Activated T-cell treated with anti-CD3 and anti-CD28 coated beads, Interleukin-2, amount 50 U/mL, for 72 hours (primary cell): Measurements from ENCODE around the gene UBASH3A. TPM values are rescaled to one million over a fixed set of nuclear protein-coding genes. Genes with fewer than 3 reads are reported as not detected.
A peak's percentile ranks its signal among the peaks of the same experiment; 100 is the strongest.

Experiments
- ATAC-seq, 2 donors: fragments of 150-1000 bp; cut with Tn5 transposase; replicated peaks in 1 of 2; 2 replicates each; pipeline ENCODE4 v1.10.0; 2021; ENCODE audit warnings: moderate library complexity in 2 of 2, mild to moderate bottlenecking in 1 of 2
- DNase-seq, 2 donors: peaks; one replicate each; pipeline ENCODE4 v3.0.0; 2021 to 2022; ENCODE audit warnings: mixed read lengths in 1 of 2
- H3K27ac Mint-ChIP-seq: one replicate; pipeline ENCODE4 v1.8.0; 2022; ENCODE audit warnings: mild to moderate bottlenecking, moderate library complexity, mixed read lengths
- H3K27me3 Mint-ChIP-seq: one replicate; pipeline ENCODE4 v1.8.0; 2022; ENCODE audit warnings: low read depth, mixed read lengths
- H3K36me3 Mint-ChIP-seq, 2 donors: one replicate each; pipeline ENCODE4 v1.8.0; 2022; ENCODE audit warnings: mixed read lengths in 2 of 2, mild to moderate bottlenecking in 1 of 2; ENCODE audit not compliant: insufficient read depth in 2 of 2
- H3K4me1 Mint-ChIP-seq: one replicate; pipeline ENCODE4 v1.8.0; 2022; ENCODE audit warnings: low read depth, mixed read lengths
- H3K4me3 Mint-ChIP-seq, 2 donors: one replicate each; pipeline ENCODE4 v1.8.0; 2022; ENCODE audit warnings: mild to moderate bottlenecking in 2 of 2, mixed read lengths in 2 of 2, moderate library complexity in 2 of 2
- H3K9me3 Mint-ChIP-seq, 2 donors: one replicate each; pipeline ENCODE4 v1.8.0; 2022; ENCODE audit warnings: mixed read lengths in 2 of 2
- total RNA-seq, 2 donors: library from RNA; stranded (reverse); gene quantifications; one replicate each; pipeline ENCODE4 v1.2.3, GENCODE V29; 2022

Gene UBASH3A
- total RNA-seq, 2 donors from 2014 or later: 54.5 to 57.4 TPM

DNA sequence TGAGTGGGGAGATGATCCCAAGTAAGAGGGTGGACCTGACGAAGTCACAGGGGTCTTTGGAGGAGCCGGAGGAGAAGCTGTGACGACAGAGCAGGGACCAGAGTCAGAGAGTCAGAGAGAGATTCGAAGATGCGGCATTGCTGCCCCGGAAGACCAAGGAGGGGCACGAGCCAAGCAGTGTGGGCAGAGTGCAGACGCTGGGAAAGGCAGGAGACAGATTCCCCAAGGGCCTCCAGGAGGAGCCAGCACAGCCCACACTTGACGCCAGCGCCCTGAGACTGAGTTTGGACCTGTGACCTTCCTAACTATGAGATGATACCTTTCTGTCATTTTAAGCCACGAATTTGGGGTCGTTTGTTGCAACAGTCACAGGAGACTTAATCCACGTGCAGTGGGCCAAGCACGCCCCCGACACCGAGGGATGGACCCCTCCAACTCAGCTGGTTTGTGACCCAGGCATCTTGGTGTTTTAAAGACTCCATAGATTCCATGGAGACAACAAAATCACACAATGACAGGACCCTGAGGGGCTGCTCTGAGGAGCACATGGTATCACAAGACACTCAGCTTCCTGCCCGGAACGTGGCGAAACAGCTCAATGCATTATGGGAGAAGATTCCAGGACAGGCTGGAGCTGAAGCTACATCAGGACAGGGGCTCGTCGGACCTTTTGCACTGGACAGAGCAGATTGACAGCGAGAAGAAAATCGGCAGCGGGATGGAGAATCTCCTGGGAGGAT, 26.3 kb upstream of the UBASH3A start:
- Mint-ChIP-seq H3K27ac (peak overlapping the region; percentile 48), H3K4me3 (no peak overlapping the region), H3K4me1 (peaks cover 37% of the 10 kb centered on the region), H3K9me3 (peaks cover 4 to 9% of the 10 kb centered on the region in 2 donors), H3K36me3 (peaks cover 16 to 20% of the 10 kb centered on the region in 2 donors), H3K27me3 (no peaks in the 10 kb centered on the region)
- DNase-seq (no peak), ATAC-seq (no peak)

DNA sequence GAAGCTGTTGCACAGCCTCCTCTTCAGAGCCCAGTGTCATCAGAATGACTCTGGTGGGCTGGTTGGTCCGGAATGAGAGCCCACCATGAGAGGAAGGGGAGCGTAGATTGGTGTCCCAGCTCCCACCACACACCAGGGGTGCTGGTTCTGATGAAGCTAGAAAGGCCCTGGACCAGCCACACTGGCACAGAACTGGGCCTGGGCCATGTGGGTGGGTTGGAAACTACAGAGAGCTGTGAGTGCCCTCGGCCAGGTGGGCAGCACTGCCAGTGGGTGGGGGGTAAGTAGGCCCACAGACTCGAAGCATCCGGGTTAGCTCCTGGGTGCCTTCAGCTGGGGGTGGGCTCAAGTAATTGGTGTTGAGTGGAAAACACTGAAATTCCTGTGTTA, 25.8 kb upstream of the UBASH3A start:
- no peaks in the 10 kb centered on the region for H3K27me3 Mint-ChIP-seq
- H3K36me3 Mint-ChIP-seq: peaks cover 20 to 21% of the 10 kb centered on the region in 2 donors
- H3K9me3 Mint-ChIP-seq: peaks cover 7 to 13% of the 10 kb centered on the region in 2 donors
- H3K4me1 Mint-ChIP-seq: peaks cover 31% of the 10 kb centered on the region
- DNase-seq (no peak), ATAC-seq (no peak)
- no peak overlapping the region for H3K4me3 Mint-ChIP-seq
- H3K27ac Mint-ChIP-seq: peak overlapping the region; percentile 48

DNA sequence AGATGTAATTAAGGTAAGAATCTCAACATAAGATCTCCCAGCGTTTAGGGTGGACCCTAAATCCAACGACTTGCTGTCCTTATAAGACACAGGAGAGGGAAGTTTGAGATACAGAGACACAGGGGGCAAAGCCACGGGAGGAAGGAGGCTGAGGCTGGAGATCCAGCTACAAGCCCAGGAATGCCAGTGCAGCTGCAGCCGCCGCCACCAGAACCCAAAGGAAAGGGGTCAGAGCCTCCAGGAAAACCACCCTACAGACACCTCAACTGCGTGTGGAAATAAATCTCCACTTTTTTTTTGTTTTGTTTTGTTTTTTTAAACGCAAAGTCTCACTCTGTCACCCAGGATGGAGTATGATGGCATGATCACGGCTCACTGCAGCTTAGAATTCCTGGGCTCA, 25.3 kb upstream of the UBASH3A start:
- Mint-ChIP-seq H3K27me3 (no peaks in the 10 kb centered on the region), H3K4me1 (peaks cover 26% of the 10 kb centered on the region), H3K36me3 (peaks cover 18 to 21% of the 10 kb centered on the region in 2 donors), H3K9me3 (peaks cover 7 to 13% of the 10 kb centered on the region in 2 donors), H3K4me3 (no peak overlapping the region), H3K27ac (no peak overlapping the region)
- DNase-seq (no peak), ATAC-seq (no peak)

DNA sequence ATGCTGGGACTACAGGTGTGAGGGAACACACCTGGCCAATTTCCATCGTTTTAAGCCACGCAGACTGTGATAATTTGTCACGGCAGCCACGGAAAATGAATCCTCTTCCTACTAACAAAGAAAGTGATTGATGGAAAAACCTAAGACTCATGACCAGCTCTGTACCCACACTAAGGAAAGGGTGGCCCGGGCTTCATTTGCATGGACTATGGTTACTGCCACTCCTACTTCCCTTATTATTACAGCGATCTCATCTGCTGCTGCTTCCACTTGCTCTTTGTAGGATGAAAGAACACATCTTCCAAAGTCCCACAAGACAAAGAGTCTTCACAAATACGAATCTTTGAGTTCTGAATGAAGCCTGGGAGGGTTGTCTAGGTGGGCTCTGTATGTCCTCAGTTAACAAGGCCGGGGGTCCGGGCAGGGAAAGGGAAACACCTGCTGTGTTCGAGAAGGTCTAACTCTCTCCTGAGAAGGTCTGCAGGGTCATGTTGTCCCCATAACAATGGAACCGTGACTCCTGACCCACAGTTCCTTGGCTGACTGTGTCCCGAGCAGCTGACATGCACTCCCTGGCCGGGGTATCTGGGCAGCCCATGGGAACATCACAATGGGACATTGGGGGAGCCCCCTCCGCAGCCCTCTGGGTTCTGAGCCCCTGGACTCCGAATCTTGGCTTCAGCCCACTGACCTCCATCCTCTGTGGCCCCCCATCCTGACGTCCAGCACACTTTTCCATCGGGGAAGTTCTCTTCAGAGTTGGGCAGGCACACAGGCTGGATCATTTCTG, 24.1 kb upstream of the UBASH3A start:
- ATAC-seq (no peak), DNase-seq (no peak)
- Mint-ChIP-seq H3K4me1 (peaks cover 14% of the 10 kb centered on the region), H3K36me3 (peaks cover 18 to 21% of the 10 kb centered on the region in 2 donors), H3K4me3 (no peak overlapping the region), H3K27me3 (no peaks in the 10 kb centered on the region), H3K27ac (no peak overlapping the region), H3K9me3 (peaks cover 7 to 13% of the 10 kb centered on the region in 2 donors)

DNA sequence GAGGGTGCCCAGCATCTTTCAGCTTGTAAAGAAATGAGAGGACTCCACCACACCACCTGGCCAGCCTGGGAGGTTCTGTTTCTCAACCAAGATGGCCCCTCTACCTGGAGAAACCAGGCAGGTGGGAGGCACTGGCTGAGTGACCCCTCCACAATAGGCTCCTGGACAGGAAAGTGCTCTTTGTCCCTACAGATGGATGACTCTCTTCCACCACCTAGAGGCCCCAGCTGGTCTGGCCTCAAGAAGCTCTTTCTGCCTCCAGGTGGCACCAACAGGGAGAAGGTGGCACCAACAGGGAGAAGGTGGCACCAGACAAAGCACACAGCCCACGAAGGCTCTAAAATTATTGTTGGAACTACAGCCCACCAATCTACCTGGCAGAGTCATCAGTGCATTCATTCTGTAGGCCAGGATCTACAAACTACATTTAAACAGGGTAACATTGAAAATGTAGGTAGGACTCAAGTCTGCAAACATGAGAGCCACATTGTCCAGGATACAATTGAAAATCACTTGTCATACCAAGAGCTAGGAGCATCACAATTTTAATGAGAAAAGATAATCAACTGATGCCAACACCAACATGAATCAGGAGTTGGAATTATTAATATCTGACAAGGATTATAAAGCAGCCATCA, 22.2 kb upstream of the UBASH3A start:
- H3K4me1 Mint-ChIP-seq: peaks cover 23% of the 10 kb centered on the region
- DNase-seq (peak; percentile 45 to 46), ATAC-seq (peak; percentile 66 to 72)
- peaks cover 7 to 13% of the 10 kb centered on the region in 2 donors for H3K9me3 Mint-ChIP-seq
- H3K27ac Mint-ChIP-seq: no peak overlapping the region
- H3K36me3 Mint-ChIP-seq: peaks cover 23 to 26% of the 10 kb centered on the region in 2 donors
- no peak overlapping the region for H3K4me3 Mint-ChIP-seq
- H3K27me3 Mint-ChIP-seq: no peaks in the 10 kb centered on the region

DNA sequence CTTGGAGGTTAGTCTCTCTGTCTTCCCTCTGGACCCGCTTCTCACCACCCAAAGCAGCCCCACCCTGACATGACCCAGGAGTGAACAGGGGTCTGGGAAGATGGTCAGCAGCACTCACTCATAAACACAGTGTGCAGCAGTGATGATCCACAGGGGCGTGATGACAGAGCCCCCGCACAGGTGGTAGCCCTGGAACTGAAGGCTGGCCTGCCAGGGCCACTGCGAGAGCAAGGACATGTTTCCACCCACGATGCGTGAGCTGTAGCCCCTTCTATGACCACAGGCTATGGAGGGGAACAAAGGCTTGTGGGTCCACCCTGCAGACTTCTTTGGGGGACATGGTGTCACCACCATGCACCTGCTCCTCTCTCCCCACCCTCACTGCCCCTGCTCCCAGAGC, 20.8 kb upstream of the UBASH3A start:
- no peak overlapping the region for H3K27ac Mint-ChIP-seq
- ATAC-seq (no peak), DNase-seq (no peak)
- H3K27me3 Mint-ChIP-seq: no peaks in the 10 kb centered on the region
- H3K4me3 Mint-ChIP-seq: no peak overlapping the region
- H3K4me1 Mint-ChIP-seq: peaks cover 37% of the 10 kb centered on the region
- H3K36me3 Mint-ChIP-seq: peaks cover 24 to 30% of the 10 kb centered on the region in 2 donors
- peaks cover 7 to 13% of the 10 kb centered on the region in 2 donors for H3K9me3 Mint-ChIP-seq

DNA sequence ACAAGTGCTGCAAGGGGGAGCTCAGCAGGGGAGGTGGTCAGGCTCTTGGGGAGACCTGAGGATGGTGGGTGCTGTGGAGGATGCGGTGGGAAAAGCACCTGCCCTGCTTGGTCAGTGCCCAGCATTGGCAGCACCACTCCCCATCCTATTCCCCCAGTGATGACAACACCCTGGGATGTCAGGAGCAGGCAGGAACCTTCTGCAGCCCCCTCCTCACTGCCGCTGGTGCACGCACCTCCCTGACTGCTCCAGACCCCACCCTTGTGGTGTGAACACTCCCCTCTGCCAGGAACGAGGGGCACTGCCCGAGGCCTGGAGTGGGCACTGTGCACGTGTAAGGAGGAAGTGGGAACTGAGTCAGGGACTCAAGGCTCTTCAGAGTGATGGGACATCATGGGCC, 20.4 kb upstream of the UBASH3A start:
- H3K4me1 Mint-ChIP-seq: peaks cover 41% of the 10 kb centered on the region
- H3K9me3 Mint-ChIP-seq: peaks cover 7 to 13% of the 10 kb centered on the region in 2 donors
- H3K27ac Mint-ChIP-seq: no peak overlapping the region
- peaks cover 26 to 34% of the 10 kb centered on the region in 2 donors for H3K36me3 Mint-ChIP-seq
- no peak overlapping the region for H3K4me3 Mint-ChIP-seq
- ATAC-seq (no peak), DNase-seq (no peak)
- no peaks in the 10 kb centered on the region for H3K27me3 Mint-ChIP-seq

DNA sequence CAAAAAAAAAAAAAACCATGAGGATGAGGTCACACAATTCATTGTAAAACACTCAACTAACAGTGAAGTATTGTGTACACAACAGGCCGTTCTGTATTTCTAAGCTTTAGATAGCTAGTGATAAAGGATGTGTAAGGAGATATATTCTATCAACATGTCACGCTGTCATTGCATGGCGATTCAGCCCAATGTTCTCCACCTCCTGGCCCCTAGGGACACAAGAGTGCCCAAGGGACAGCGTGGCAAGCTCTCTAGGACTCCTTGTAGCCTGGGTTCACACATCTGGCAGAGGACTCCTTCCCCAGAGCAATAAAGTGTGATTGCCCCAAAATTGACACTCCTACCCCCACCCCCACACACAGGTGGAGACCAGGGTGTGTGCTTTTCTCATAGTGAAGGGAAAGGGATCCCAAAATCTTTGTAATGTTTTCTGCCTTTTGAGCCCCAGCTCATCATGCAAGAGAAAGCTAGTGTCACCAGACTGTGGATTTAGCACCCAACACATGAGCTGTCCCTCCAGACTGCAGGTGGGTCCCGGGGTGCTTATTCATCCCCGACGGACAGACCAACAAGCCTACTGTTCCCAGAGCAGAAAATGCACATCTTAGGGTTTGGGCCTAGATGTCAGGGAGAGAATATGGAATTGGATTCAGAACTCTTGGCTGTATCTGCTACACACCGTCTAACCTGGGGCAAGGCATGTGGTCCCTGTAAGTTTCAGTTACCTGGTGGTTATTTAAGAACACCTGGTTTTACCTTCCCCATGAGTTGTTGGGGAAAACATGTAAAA, 19.4 kb upstream of the UBASH3A start:
- Mint-ChIP-seq H3K4me3 (no peak overlapping the region), H3K9me3 (peaks cover 7 to 13% of the 10 kb centered on the region in 2 donors), H3K4me1 (peaks cover 52% of the 10 kb centered on the region), H3K27me3 (no peaks in the 10 kb centered on the region), H3K27ac (no peak overlapping the region), H3K36me3 (peaks cover 29 to 40% of the 10 kb centered on the region in 2 donors)
- DNase-seq (no peak), ATAC-seq (no peak)

DNA sequence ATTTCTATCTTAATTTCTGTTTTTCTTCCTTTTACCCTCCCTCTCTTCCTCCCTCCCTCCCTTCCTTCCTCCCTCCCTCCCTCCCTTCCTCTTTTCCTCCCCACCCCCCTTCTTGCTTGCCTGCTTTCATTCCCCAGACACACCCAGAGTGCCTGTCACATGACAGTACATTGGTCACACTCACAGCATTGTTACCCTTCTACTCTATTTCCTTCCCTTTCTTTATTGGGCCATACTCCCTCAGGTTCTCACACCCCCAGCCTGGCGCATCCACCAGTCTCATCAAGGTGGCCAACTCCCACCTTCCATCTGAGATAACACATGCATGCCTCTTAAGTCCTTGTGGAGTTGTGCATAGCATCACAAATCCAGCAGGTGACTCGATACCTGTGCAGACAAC, 18.7 kb upstream of the UBASH3A start:
- peaks cover 7 to 13% of the 10 kb centered on the region in 2 donors for H3K9me3 Mint-ChIP-seq
- no peak overlapping the region for H3K4me3 Mint-ChIP-seq
- peaks cover 29 to 45% of the 10 kb centered on the region in 2 donors for H3K36me3 Mint-ChIP-seq
- peaks cover 58% of the 10 kb centered on the region for H3K4me1 Mint-ChIP-seq
- DNase-seq (no peak), ATAC-seq (no peak)
- no peaks in the 10 kb centered on the region for H3K27me3 Mint-ChIP-seq
- no peak overlapping the region for H3K27ac Mint-ChIP-seq

DNA sequence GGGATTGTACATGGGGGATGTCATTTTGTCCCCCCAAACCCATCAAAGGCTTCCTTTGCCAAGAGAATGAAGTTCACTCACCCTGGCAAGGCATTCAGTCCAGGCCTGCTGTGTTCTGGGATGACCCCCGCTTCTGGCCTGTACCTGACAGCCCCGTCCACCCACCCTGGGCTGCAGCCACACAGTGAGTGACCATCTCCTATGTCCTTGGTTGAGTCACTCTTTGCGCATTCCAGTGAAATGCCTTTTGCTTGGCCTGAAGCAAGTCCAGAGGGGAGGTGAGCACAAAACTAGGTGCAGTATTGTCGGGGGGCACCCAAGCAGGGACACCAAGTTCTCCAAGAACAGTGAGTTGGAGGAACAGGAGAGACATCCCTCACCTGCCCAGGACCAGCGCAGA, 18.1 kb upstream of the UBASH3A start:
- H3K4me1 Mint-ChIP-seq: peaks cover 64% of the 10 kb centered on the region

DNA sequence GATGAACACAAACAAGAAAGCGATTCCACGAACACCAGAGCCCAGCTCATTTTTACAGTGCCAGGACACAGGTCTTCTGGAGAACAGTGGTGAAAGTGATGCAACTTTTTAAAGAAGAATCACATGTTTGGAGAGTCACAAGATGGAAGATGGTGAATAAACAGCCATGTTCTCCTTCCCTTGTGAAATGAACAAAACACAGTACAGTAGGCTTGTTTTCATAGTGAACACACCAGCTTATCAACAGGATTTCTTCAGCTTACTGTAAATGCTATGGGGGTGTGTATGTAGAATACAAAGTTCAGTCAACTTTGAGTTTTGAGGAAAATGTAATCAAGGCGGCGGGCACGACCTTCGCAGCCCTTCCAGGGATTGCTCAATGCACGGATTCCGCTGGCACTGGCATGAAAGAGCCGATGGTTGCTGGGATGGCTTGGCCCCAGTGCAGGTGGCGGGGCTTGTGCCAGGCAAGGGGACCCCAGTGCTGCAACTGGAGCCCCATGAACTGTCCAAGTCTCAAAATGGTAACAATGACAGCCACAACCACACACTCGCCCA, 17.6 kb upstream of the UBASH3A start:
- H3K27ac Mint-ChIP-seq: no peak overlapping the region

More for the DNA sequence above, 18.1 kb upstream of the UBASH3A start:
- DNase-seq (no peak), ATAC-seq (no peak)
- Mint-ChIP-seq H3K27me3 (peaks cover 3% of the 10 kb centered on the region), H3K27ac (no peak overlapping the region), H3K4me3 (no peak overlapping the region), H3K9me3 (peaks cover 7 to 13% of the 10 kb centered on the region in 2 donors), H3K36me3 (peaks cover 29 to 45% of the 10 kb centered on the region in 2 donors)

DNA sequence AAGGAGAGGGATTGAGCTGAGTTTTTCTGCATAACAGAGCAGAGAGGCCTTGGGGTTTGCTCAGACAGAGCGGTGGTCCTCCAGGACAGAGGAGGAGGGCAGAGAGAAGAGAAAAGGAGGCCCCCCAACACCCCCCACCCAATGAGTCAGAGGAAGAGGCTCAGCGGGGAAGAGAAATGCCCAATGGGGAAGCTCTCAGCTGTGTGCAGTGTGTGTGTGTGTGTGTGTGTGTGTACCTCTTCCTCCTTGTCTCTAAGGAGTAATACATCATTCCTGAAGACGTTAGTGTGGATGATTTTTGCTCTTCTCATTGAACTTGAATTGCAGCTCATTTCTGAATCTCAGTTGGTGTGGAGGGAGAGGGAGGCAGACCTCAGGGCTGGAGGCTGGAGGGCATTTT, 16.5 kb upstream of the UBASH3A start:
- Mint-ChIP-seq H3K9me3 (peaks cover 3 to 5% of the 10 kb centered on the region in 2 donors), H3K27me3 (peaks cover 6% of the 10 kb centered on the region), H3K36me3 (peaks cover 22 to 49% of the 10 kb centered on the region in 2 donors), H3K4me1 (peaks cover 74% of the 10 kb centered on the region), H3K27ac (no peak overlapping the region), H3K4me3 (peak overlapping the region in 1 of 2 donors; percentile 22)
- ATAC-seq (no peak), DNase-seq (no peak)

More for the DNA sequence above, 17.6 kb upstream of the UBASH3A start:
- ATAC-seq: no peak
- H3K27me3 Mint-ChIP-seq: peaks cover 6% of the 10 kb centered on the region
- no peak overlapping the region for H3K4me3 Mint-ChIP-seq
- peaks cover 69% of the 10 kb centered on the region for H3K4me1 Mint-ChIP-seq
- peaks cover 29 to 49% of the 10 kb centered on the region in 2 donors for H3K36me3 Mint-ChIP-seq
- DNase-seq: no peak
- H3K9me3 Mint-ChIP-seq: peaks cover 7 to 13% of the 10 kb centered on the region in 2 donors
